Measurements from ENCODE around the gene MKRN2OS. TPM values are rescaled to one million over a fixed set of nuclear protein-coding genes. Genes with fewer than 3 reads are reported as not detected.

Gene MKRN2OS, protein sequence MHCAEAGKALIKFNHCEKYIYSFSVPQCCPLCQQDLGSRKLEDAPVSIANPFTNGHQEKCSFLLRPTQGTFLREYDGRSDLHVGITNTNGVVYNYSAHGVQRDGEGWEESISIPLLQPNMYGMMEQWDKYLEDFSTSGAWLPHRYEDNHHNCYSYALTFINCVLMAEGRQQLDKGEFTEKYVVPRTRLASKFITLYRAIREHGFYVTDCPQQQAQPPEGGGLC
- total RNA-seq = under 1 TPM in 1 of 2 donors, not detected in 1; 0.69 TPM

DNA sequence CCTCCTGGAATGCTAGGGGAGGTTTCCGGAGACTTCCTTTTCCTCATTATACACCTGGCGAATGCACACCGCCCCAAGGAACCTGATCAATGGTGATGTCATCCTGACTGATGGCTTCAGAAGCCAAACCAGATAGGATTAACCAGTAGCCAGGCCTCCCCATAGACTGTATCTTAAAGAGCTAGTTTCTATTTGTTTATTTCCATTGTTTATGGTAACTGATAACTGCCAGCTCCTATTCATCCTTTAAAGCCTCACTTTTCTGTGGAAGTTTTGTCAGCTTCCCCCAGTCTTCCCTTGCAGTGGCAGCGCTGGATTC is at the start of gene MKRN2OS:
Gene MKRN2OS, minus strand, starts transcription at position 27 of the 319 bp plus-strand sequence. CDS start 35 bp downstream, outside the sequence.

DNA sequence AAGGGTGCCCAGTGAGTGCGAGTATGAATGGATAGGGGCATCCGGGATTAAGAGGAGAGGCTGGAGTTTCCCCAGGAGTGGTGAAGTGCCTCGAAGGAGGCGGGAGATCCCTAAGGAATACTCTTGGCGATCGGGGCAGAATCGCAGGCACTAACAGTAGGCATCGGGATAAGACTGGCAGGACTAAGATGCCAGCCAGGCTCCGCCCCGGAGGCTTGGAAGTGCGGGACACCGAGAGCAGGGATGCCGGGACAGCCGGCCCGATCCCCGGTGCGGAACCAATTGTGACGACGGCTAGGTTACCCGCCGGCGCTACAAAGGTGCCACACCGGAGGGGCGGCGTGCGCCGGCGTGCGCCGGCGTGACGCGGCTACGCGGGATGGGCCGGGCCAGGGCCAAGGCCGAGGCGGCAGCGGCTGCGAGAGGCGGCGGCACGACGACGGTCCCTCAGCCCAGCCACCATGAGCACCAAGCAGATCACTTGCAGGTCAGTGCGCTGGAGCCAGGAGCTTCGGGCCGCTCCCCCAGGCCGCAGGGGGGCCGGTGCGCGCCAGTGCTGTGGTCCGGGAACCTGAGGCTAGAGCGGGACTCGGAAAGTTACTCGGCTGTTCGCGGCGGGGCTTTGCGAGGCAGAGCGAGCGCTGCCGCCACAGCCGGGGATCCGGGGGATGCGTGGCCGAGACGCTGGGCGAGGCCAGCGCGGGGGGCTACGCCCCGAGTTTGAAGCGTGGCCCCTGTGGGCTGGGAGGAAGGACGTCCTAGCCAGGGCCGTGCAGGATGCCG is 11.6 kb upstream of the MKRN2OS start, which contains the start of gene MKRN2:
Gene MKRN2, plus strand, starts transcription at position 398 of the 783 bp plus-strand sequence. Its CDS starts 64 bp downstream, at position 462.

Small RNA genes lying within 50 kb of the gene (small RNA-seq; reads per million reads assigned to genes)
- gene RF00017 (0 reads per million in 2 donors), gene RNA5SP123 (0 reads per million in 2 donors), gene RNU6-377P (0 reads per million in 2 donors)

Other genes with a start within 250 kb of the MKRN2OS start
- 10 to 100 TPM; 19.0 to 22.4 TPM for gene TSEN2, start 61.0 kb downstream of the MKRN2OS start, total RNA-seq
- 10 to 100 TPM; 24.8 to 32.0 TPM for gene MKRN2, start 11.6 kb upstream of the MKRN2OS start, total RNA-seq
- gene RAF1, start 118.6 kb upstream of the MKRN2OS start, total RNA-seq = 10 to 100 TPM; 61.9 to 96.6 TPM
- gene TMEM40, start 213.8 kb upstream of the MKRN2OS start, total RNA-seq = not detected